Psoas muscle (tissue), 8 donors: ENCODE results near the gene TSPAN5. TPM values are rescaled to one million over a fixed set of nuclear protein-coding genes. Genes with fewer than 3 reads are reported as not detected.

ENCODE experiments used
- ATAC-seq, 4 donors: fragments of 200-7000 bp; cut with Tn5 transposase; one replicate each; pipeline ENCODE4 v1.9.1; 2020; ENCODE audit warnings: moderate library complexity in 3 of 4, mild to moderate bottlenecking in 2 of 4
- DNase-seq, 2 donors: peaks; one replicate each; pipeline ENCODE4 v3.0.0-alpha.2; 2020
- H3K27ac ChIP-seq: fragments of 200-600 bp; one replicate; pipeline ENCODE4 v1.8.0; 2022
- H3K27me3 ChIP-seq, 3 donors: fragments of 200-600 bp in 1 of 3; one replicate each; pipeline versions ENCODE4 v1.6.1 to v1.8.0; 2013 to 2022; ENCODE audit warnings: low read length in 2 of 3, mild to moderate bottlenecking in 2 of 3, moderate library complexity in 1 of 3; ENCODE audit not compliant: insufficient read depth in 3 of 3
- H3K36me3 ChIP-seq, 2 donors: fragments of 200-600 bp in 1 of 2; one replicate each; pipeline versions ENCODE4 v1.6.1 to v1.8.0; 2013 to 2022; ENCODE audit warnings: low read depth in 1 of 2, mild to moderate bottlenecking in 1 of 2, moderate library complexity in 1 of 2; ENCODE audit not compliant: insufficient read depth in 1 of 2
- H3K4me1 ChIP-seq: fragments of 200-600 bp; one replicate; pipeline ENCODE4 v1.8.0; 2022
- H3K4me3 ChIP-seq: fragments of 200-600 bp; one replicate; pipeline ENCODE4 v1.8.0; 2022; ENCODE audit warnings: mild to moderate bottlenecking
- H3K9me3 ChIP-seq: fragments of 200-600 bp; one replicate; pipeline ENCODE4 v1.8.0; 2022
- CTCF ChIP-seq: fragments of 200-600 bp; IDR thresholded peaks from one replicate; pipeline ENCODE4 v1.8.0; 2022; ENCODE audit warnings: antibody characterized with exemption
- WGBS, 3 donors: extraction: QIAGEN DNeasy Blood & Tissue Kit; methylation state at CpG; one replicate each; pipeline versions ENCODE4 v1.1.6 to v1.1.7; 2013; 5-methylcytosine and 5-hydroxymethylcytosine counted together
- intact Hi-C, 2 donors: fragments of 100-400 bp; cut with DNase I; formaldehyde crosslinking; loops; one replicate each; pipeline versions ENCODE4 v1.11.0 to v1.14.2; 2022
- polyA plus RNA-seq, 3 donors: library from polyadenylated mRNA; stranded (reverse); fragments of 200-250 nt; gene quantifications; one replicate each; pipeline ENCODE4 v1.2.3, GENCODE V29; 2013
- total RNA-seq, 4 donors: library from RNA; stranded (reverse); fragmentation: NEBNext Ultra II Directional in 2 of 4; extraction: Animal tissue kit (Norgen Biotek cat#: 25700) in 2 of 4; gene quantifications; one replicate each; pipeline versions ENCODE4 v1.2.1 to v1.2.4, GENCODE V29; 2021 to 2023
- donor health status: healthy with polysubstance abuse.
- donor health status: DM: no; HTN: no; CAD: no; lungs with moderate emphysema.
- donor health status: Bipolar disorder and iron deficiency.
- donor health status: healthy.
- donor health status: DM: yes; HTN: yes; CAD: no.
- donor health status: DM: no; HTN: no; CAD: no.
- donor health status: DM: no; HTN: no; CAD: no.
- donor health status: DM: yes; HTN: yes; CAD: no.

Gene TSPAN5
- total and polyA plus RNA-seq, 7 donors, result 0.63 to 7.3 (median 3.8) TPM

GRCh38 chr4:98623126-98623802 is 35.1 kb downstream of the TSPAN5 start:
- H3K27me3 ChIP-seq, result no peaks in the 10 kb centered on the region
- H3K27ac ChIP-seq, result no peak overlapping the region
- no peaks in the 10 kb centered on the region for H3K36me3 ChIP-seq
- no peak overlapping the region for H3K4me3 ChIP-seq
- no peak for ATAC-seq
- intact Hi-C loops, result no loop called here
- TF ChIP-seq CTCF, result no peak
- no peaks in the 10 kb centered on the region for H3K4me1 ChIP-seq
- H3K9me3 ChIP-seq, result no peaks in the 10 kb centered on the region
- 66 to 69% (median 67%) methylated on average over 3 of the region's 3 CpGs for WGBS, 3 donors
- no peak for DNase-seq

GRCh38 chr4:98620087-98620784 is 38.2 kb downstream of the TSPAN5 start:
- intact Hi-C loops, result no loop called here
- Histone ChIP-seq H3K36me3 (no peaks in the 10 kb centered on the region), H3K4me1 (no peaks in the 10 kb centered on the region), H3K27me3 (no peaks in the 10 kb centered on the region), H3K4me3 (no peak overlapping the region), H3K27ac (no peak overlapping the region), H3K9me3 (no peaks in the 10 kb centered on the region)
- 90 to 92% (median 90%) methylated on average over 9 of the region's 9 CpGs for WGBS, 3 donors
- no peak for ATAC-seq
- no peak for TF ChIP-seq CTCF
- DNase-seq, result no peak

- intact Hi-C loops, result no loop called here
Measured at GRCh38 chr4:98619180-98619579, 39.2 kb downstream of the TSPAN5 start.

GRCh38 chr4:98618680-98619079 is 39.7 kb downstream of the TSPAN5 start:
- no peak for ATAC-seq
- no peaks in the 10 kb centered on the region for H3K36me3 ChIP-seq
- no peak overlapping the region for H3K27ac ChIP-seq
- intact Hi-C loops, result no loop called here
- WGBS, 3 donors, result 83 to 91% (median 90%) methylated on average over 3 of the region's 3 CpGs
- no peaks in the 10 kb centered on the region for H3K9me3 ChIP-seq
- no peak for TF ChIP-seq CTCF
- no peak overlapping the region for H3K4me3 ChIP-seq
- no peaks in the 10 kb centered on the region for H3K27me3 ChIP-seq
- H3K4me1 ChIP-seq, result no peaks in the 10 kb centered on the region
- DNase-seq, result no peak

More at GRCh38 chr4:98619180-98619579, 39.2 kb downstream of the TSPAN5 start:
- no peaks in the 10 kb centered on the region for H3K27me3 ChIP-seq
- TF ChIP-seq CTCF, result no peak
- no peaks in the 10 kb centered on the region for H3K36me3 ChIP-seq
- H3K4me3 ChIP-seq, result no peak overlapping the region
- WGBS, 3 donors, result 72 to 74% (median 73%) methylated on average over 2 of the region's 2 CpGs
- no peaks in the 10 kb centered on the region for H3K4me1 ChIP-seq
- DNase-seq (no peak), ATAC-seq (no peak)
- no peak overlapping the region for H3K27ac ChIP-seq
- H3K9me3 ChIP-seq, result no peaks in the 10 kb centered on the region
